ENCODE data around the gene CD276. TPM values are rescaled to one million over a fixed set of nuclear protein-coding genes. Genes with fewer than 3 reads are reported as not detected.
A peak's percentile ranks its signal among the peaks of the same experiment; 100 is the strongest.

CD276 gene
- total RNA-seq, 4 donors from 2014 or later, result 31.8 to 58.1 (median 40.1) TPM

- intact Hi-C loops (cut with DNase I), result no loop called here
- Histone ChIP-seq H3K4me3 (peak overlapping the region; percentile 93 to 96 (median 95)), H3K27me3 (peaks cover 0 to 5% (median 0%) of the 10 kb centered on the region in 4 donors), H3K27ac (replicated peaks in 1 of 4) (peak overlapping the region; percentile 88 to 93 (median 91)), H3K36me3 (no peaks in the 10 kb centered on the region), H3K4me1 (peaks cover 40 to 52% (median 49%) of the 10 kb centered on the region in 4 donors), H3K9me3 (no peaks in the 10 kb centered on the region)
- TF ChIP-seq POLR2AphosphoS5 (IDR thresholded peaks at IDR 0.05), result no peak
- peak; percentile 24 to 37 (median 27) for TF ChIP-seq CTCF (IDR thresholded peaks at IDR 0.05)
- no peak for TF ChIP-seq POLR2A (IDR thresholded peaks at IDR 0.05; ENCODE audit: low read depth)
- DNase-seq (ENCODE audit: extremely low spot score), result no peak
- 61% methylated on average over 6 of the region's 7 CpGs for WGBS
These were observed 866 bp upstream of the CD276 start for GRCh38 chr15:73683257-73683776.

- Histone ChIP-seq H3K36me3 (no peaks in the 10 kb centered on the region), H3K27me3 (peaks cover 0 to 5% (median 0%) of the 10 kb centered on the region in 4 donors), H3K9me3 (no peaks in the 10 kb centered on the region), H3K27ac (replicated peaks in 1 of 4) (peak overlapping the region; percentile 88 to 93 (median 91)), H3K4me1 (peaks cover 49 to 67% (median 64%) of the 10 kb centered on the region in 4 donors), H3K4me3 (peak overlapping the region; percentile 93 to 96 (median 95))
- intact Hi-C loops (cut with DNase I), result no loop called here
- DNase-seq (ENCODE audit: extremely low spot score), result no peak
- 2% methylated on average over 38 of the region's 52 CpGs for WGBS
- TF ChIP-seq POLR2AphosphoS5 (IDR thresholded peaks at IDR 0.05) (no peak), EP300 (IDR thresholded peaks at IDR 0.05) (no peak), POLR2A (IDR thresholded peaks at IDR 0.05; ENCODE audit: low read depth) (no peak), CTCF (IDR thresholded peaks at IDR 0.05) (no peak)
These were observed 635 bp downstream of the CD276 start for GRCh38 chr15:73684581-73685455.

- peak overlapping the region; percentile 93 to 96 (median 95) for H3K4me3 ChIP-seq
- intact Hi-C loops (cut with DNase I), result no loop called here
- H3K27ac ChIP-seq (replicated peaks in 1 of 4), result peak overlapping the region; percentile 25 to 92 (median 72)
- WGBS, result 80% methylated on average over 6 of the region's 6 CpGs
- no peak for DNase-seq (ENCODE audit: extremely low spot score)
- no peak for TF ChIP-seq POLR2A (IDR thresholded peaks at IDR 0.05; ENCODE audit: low read depth)
- TF ChIP-seq POLR2AphosphoS5 (IDR thresholded peaks at IDR 0.05), result no peak
- no peak for TF ChIP-seq CTCF (IDR thresholded peaks at IDR 0.05)
- TF ChIP-seq EP300 (IDR thresholded peaks at IDR 0.05), result no peak
- H3K4me1 ChIP-seq, result peaks cover 50 to 72% (median 68%) of the 10 kb centered on the region in 4 donors
- no peaks in the 10 kb centered on the region for H3K36me3 ChIP-seq
- H3K9me3 ChIP-seq, result no peaks in the 10 kb centered on the region
- peaks cover 0 to 5% (median 0%) of the 10 kb centered on the region in 4 donors for H3K27me3 ChIP-seq
These were observed 1.8 kb downstream of the CD276 start for GRCh38 chr15:73685981-73686380.

- DNase-seq (ENCODE audit: extremely low spot score), result no peak
- no peak overlapping the region for H3K4me3 ChIP-seq
- intact Hi-C loops (cut with DNase I), result no loop called here
- 25% methylated on average over 2 of the region's 4 CpGs for WGBS
- H3K4me1 ChIP-seq, result peaks cover 58 to 80% (median 76%) of the 10 kb centered on the region in 4 donors
- no peaks in the 10 kb centered on the region for H3K9me3 ChIP-seq
- TF ChIP-seq POLR2AphosphoS5 (IDR thresholded peaks at IDR 0.05) (peak in 1 of 2 donors; percentile 14), POLR2A (IDR thresholded peaks at IDR 0.05; ENCODE audit: low read depth) (no peak)
- H3K36me3 ChIP-seq, result no peaks in the 10 kb centered on the region
- peak overlapping the region in 3 of 4 donors; percentile 52 to 92 (median 88) for H3K27ac ChIP-seq (replicated peaks in 1 of 4)
- H3K27me3 ChIP-seq, result peaks cover 0 to 5% (median 0%) of the 10 kb centered on the region in 4 donors
These were observed 2.6 kb downstream of the CD276 start for GRCh38 chr15:73686781-73687256.

- 97% methylated on average over 2 of the region's 2 CpGs for WGBS
- Histone ChIP-seq H3K4me3 (no peak overlapping the region), H3K27me3 (peaks cover 0 to 5% (median 0%) of the 10 kb centered on the region in 4 donors), H3K36me3 (no peaks in the 10 kb centered on the region), H3K9me3 (no peaks in the 10 kb centered on the region), H3K27ac (replicated peaks in 1 of 4) (peak overlapping the region in 3 of 4 donors; percentile 3 to 88 (median 52)), H3K4me1 (peaks cover 62 to 85% (median 79%) of the 10 kb centered on the region in 4 donors)
- TF ChIP-seq POLR2AphosphoS5 (IDR thresholded peaks at IDR 0.05) (no peak), CTCF (IDR thresholded peaks at IDR 0.05) (no peak), POLR2A (IDR thresholded peaks at IDR 0.05; ENCODE audit: low read depth) (no peak), EP300 (IDR thresholded peaks at IDR 0.05) (no peak)
- no peak for DNase-seq (ENCODE audit: extremely low spot score)
- intact Hi-C loops (cut with DNase I), result no loop called here
These were observed 3.2 kb downstream of the CD276 start for GRCh38 chr15:73687351-73687750.

Measured in esophagus muscularis mucosa (tissue), 4 donors.